ENCODE measurements around the gene SYCE3. TPM values are rescaled to one million over a fixed set of nuclear protein-coding genes. Genes with fewer than 3 reads are reported as not detected.

Gene SYCE3
- total RNA-seq, 2 donors from 2014 or later, result not detected

DNA sequence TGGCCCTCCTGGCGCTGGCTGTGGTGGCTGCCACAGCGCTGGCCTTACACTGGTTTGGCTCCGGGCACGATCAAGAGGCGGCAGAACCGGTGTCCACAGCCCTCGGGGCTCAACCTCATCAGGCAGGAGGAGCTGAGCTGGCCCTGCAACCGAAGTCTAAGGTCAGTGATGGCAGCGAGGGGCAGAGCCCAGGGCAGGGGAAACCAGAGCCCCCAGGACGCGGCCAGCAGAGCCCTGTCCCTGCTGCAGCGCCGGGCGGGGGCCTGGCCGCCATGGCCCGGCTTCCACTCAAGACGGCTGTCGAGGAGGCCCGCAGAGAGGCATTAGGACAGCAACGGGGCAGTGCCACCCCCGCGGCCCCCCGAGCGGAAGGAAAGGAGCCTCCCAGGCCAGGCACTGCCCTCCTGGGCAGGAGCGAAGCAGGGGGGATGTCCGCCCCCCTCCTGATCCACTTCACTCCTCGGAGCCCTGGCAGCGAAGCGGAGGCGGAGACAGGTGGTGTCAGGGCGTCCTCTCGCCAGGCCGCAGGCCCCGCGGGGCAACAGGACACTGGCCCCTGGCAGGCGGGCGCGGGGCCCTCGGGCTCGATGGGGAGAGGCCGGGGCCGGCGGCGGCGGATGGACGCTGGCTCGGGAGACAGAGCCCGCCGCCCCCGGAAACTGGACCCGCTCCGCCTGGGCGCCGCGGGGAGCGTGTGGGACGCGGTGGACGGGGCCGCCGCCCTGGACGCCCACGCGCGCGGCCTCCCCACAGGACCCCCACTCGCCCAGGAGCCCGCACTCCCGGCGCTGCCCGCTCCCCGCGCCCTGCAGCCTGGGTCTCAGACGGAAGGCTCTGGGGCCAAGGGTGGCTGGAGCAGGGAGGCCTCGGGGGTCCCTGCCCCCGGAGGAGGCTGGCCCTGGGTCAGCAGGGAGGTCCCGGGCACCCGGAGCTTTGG is 16.1 kb downstream of the SYCE3 start:
- DNase-seq, result no peak

GRCh38 chr22:50545522-50546325 is 17.0 kb downstream of the SYCE3 start, which contains the start of gene KLHDC7B:
KLHDC7B (plus strand) TSS chr22:50545899; CDS start chr22:50546244, 345 bp downstream.
- TF ChIP-seq, protein P1, sequence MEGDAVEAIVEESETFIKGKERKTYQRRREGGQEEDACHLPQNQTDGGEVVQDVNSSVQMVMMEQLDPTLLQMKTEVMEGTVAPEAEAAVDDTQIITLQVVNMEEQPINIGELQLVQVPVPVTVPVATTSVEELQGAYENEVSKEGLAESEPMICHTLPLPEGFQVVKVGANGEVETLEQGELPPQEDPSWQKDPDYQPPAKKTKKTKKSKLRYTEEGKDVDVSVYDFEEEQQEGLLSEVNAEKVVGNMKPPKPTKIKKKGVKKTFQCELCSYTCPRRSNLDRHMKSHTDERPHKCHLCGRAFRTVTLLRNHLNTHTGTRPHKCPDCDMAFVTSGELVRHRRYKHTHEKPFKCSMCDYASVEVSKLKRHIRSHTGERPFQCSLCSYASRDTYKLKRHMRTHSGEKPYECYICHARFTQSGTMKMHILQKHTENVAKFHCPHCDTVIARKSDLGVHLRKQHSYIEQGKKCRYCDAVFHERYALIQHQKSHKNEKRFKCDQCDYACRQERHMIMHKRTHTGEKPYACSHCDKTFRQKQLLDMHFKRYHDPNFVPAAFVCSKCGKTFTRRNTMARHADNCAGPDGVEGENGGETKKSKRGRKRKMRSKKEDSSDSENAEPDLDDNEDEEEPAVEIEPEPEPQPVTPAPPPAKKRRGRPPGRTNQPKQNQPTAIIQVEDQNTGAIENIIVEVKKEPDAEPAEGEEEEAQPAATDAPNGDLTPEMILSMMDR (IDR thresholded peaks at IDR 0.05), result no peak
- Histone ChIP-seq H3K27ac (peak within 1 kb of the TSS; percentile 35), H3K9ac (ENCODE audit: low read depth in 2 of 2, low read length in 2 of 2) (peak within 1 kb of the TSS; percentile 35 to 48), H3K4me3 (no peak within 1 kb of the TSS), H3K4me1 (no peaks in the 10 kb centered on the region), H3K9me3 (no peaks in the 10 kb centered on the region), H3K36me3 (no peaks in the 10 kb centered on the region), H3K27me3 (peaks cover 32% of the 10 kb centered on the region)
- intact Hi-C loops (cut with DNase I), result no loop called here
- no peak for DNase-seq

More for the DNA sequence above, 16.1 kb downstream of the SYCE3 start:
- Histone ChIP-seq H3K9me3 (no peaks in the 10 kb centered on the region), H3K27me3 (peaks cover 32% of the 10 kb centered on the region), H3K4me1 (no peaks in the 10 kb centered on the region), H3K4me3 (no peak overlapping the region), H3K36me3 (no peaks in the 10 kb centered on the region), H3K27ac (no peak overlapping the region), H3K9ac (ENCODE audit: low read depth in 2 of 2, low read length in 2 of 2) (no peak overlapping the region)
- TF ChIP-seq, protein P1 (IDR thresholded peaks at IDR 0.05), result no peak
- intact Hi-C loops (cut with DNase I), result no loop called here

GRCh38 chr22:50544746-50545253 is 17.9 kb downstream of the SYCE3 start:
- intact Hi-C loops (cut with DNase I), result no loop called here
- Histone ChIP-seq H3K9ac (ENCODE audit: low read depth in 2 of 2, low read length in 2 of 2) (peak overlapping the region; percentile 48 to 58), H3K9me3 (no peaks in the 10 kb centered on the region), H3K27me3 (peaks cover 32% of the 10 kb centered on the region), H3K27ac (peak overlapping the region; percentile 35), H3K4me3 (no peak overlapping the region), H3K36me3 (no peaks in the 10 kb centered on the region), H3K4me1 (no peaks in the 10 kb centered on the region)
- TF ChIP-seq, protein P1 (IDR thresholded peaks at IDR 0.05), result no peak
- DNase-seq, result peak; percentile 62

- DNase-seq, result peak; percentile 90
- TF ChIP-seq, protein P1 (IDR thresholded peaks at IDR 0.05), result peak; percentile 53
- Histone ChIP-seq H3K4me1 (no peaks in the 10 kb centered on the region), H3K27me3 (peaks cover 29% of the 10 kb centered on the region), H3K9ac (ENCODE audit: low read depth in 2 of 2, low read length in 2 of 2) (peak overlapping the region; percentile 48 to 79), H3K9me3 (no peaks in the 10 kb centered on the region), H3K27ac (peak overlapping the region; percentile 35), H3K36me3 (no peaks in the 10 kb centered on the region), H3K4me3 (peak overlapping the region; percentile 7)
- intact Hi-C loops (cut with DNase I), result no loop called here
These were observed 18.5 kb downstream of the SYCE3 start for GRCh38 chr22:50544078-50544745.

Measured in colonic mucosa (tissue), 4 donors.